ENCODE results near the gene ARHGEF18.

- no peak for TF ChIP-seq CTCF (IDR thresholded peaks at IDR 0.05; ENCODE audit: insufficient read depth, low read length)
- no peak for TF ChIP-seq SPI1 (IDR thresholded peaks at IDR 0.05; ENCODE audit: borderline replicate concordance, low read depth)
These were observed 28.5 kb downstream of the ARHGEF18 start for GRCh38 chr19:7377196-7377595.
